GM19395 (cell line): ENCODE results near the gene PDF.

Source experiments
- ATAC-seq: cut with Tn5 transposase; IDR thresholded peaks from one replicate; pipeline ENCODE4 v1.9.1; 2021; ENCODE audit warnings: mild to moderate bottlenecking, moderate library complexity; ENCODE audit not compliant: unreplicated experiment

PDF gene

GRCh38 chr16:69285240-69285639, 45.1 kb downstream of the PDF start:
- ATAC-seq, result no peak

- ATAC-seq, result no peak
Measured at GRCh38 chr16:69283851-69284250, 46.5 kb downstream of the PDF start.

GRCh38 chr16:69277413-69277812, 53.0 kb downstream of the PDF start:
- ATAC-seq, result no peak
